ENCODE data around the gene CAP2.

CAP2 gene

GRCh38 chr6:17442196-17442595 lies 48.8 kb downstream of the CAP2 start:
- DNase-seq, result no peak

- no peak for DNase-seq
These were observed 53.3 kb downstream of the CAP2 start for GRCh38 chr6:17446713-17447112.

DNA sequence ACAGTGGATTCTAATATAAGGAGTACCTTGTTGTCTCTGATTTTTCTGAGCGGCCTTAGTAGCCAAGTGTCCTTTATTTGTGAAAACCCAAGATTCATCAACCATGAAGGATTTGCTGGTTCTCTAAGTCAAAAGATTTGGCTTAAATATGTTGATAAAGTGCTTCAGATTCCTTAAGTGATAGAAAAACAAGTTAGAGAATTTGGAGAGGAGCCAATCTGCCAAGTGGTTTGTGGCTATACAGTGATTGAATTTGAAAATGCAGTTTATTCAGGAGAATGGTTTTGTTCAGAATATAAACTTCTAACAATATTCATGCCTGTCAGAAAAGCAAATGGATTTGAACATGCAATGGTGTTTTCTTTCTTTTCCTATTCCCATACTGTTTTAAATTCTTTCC lies 54.8 kb downstream of the CAP2 start:
- DNase-seq, result no peak

DNA sequence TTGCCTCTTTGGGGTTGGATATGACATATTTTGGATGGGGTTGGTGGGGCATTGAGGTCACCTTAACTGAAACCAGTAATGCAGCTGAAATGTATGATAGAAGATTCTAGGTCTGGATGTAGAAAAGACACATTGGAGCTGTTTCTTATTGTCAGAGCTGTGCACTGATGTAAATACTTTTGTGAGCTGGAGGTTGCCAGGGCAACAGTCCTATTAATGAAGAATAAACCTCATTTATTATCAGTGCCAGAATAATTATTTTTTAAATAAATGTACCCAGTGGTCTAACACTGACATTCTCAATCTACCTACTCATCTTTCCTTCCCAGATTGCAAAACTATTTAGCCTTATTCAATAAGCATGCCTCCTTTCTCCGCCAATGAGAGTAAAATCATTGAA lies 57.0 kb downstream of the CAP2 start:
- DNase-seq, result no peak

DNA sequence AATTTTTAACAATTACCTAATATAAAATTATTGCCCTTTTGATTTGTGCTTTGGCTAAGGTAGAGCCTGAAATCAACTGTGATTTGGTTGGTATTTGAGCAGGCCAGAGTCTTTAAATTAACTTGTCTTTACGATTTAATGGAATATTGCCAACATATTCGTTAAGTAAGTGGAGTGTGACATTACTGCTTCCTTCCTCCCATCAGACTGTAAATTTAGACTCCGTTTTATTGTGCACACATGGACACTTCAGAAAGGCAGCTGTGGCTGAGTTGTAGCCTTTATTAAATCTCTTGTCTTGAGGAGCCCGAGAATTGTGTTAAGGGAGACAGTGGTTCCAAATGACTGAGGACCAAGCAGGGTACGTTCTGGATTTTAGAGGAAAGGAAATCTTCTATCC lies 57.4 kb downstream of the CAP2 start:
- no peak for DNase-seq

- no peak for DNase-seq
These were observed 58.7 kb downstream of the CAP2 start for GRCh38 chr6:17452096-17452495.

- DNase-seq, result no peak
These were observed 61.1 kb downstream of the CAP2 start for GRCh38 chr6:17454316-17455005.

GRCh38 chr6:17455919-17456318 lies 62.5 kb downstream of the CAP2 start:
- DNase-seq, result no peak

GRCh38 chr6:17456711-17457110 lies 63.3 kb downstream of the CAP2 start:
- no peak for DNase-seq

GRCh38 chr6:17457405-17457804 lies 64.0 kb downstream of the CAP2 start:
- no peak for DNase-seq

- DNase-seq, result no peak
These were observed 64.6 kb downstream of the CAP2 start for GRCh38 chr6:17457956-17458355.

- no peak for DNase-seq
These were observed 65.6 kb downstream of the CAP2 start for GRCh38 chr6:17458966-17459365.

GRCh38 chr6:17460862-17461261 lies 67.5 kb downstream of the CAP2 start:
- no peak for DNase-seq

- no peak for DNase-seq
These were observed 72.8 kb downstream of the CAP2 start for GRCh38 chr6:17466147-17466546.

- no peak for DNase-seq
These were observed 73.3 kb downstream of the CAP2 start for GRCh38 chr6:17466707-17467106.

DNA sequence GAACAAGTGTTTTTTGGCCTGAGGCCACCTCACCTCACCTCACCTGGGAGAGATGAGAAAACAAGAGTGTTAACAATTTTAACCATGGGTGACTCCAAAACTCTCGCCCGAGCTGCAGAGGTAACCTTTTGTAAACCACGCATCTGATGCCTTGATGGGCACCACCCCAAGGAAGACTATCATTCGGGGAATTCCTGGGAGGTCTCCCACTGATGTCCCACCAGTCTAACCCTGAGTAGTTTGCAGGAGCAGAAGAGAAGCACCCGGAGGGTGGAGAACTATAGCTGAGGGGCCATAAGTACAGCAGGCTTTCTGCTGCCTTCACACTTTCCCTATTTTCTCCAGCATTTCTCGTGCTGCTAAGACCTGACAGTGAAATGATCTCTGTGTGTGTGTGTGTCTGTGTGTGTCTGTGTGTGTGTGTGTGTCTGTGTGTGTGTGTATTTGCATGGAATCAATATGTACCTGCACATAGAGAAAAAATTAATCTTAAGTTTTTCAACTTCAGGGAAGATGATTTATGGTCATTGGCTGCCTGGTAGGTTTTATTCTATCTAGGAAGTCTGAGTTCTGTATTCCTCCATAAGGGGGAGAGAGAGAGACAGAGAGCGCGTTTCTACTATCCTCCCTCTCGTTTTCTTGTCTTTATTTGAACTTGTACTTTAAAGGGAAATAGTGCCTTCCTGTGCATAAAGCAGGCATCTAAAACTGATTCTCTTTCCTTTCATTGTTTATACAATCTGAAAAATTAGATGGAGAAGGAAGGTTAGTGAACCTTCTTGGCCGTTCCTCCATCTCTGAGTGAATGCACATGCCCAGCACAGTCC lies 75.8 kb downstream of the CAP2 start:
- DNase-seq, result no peak

DNA sequence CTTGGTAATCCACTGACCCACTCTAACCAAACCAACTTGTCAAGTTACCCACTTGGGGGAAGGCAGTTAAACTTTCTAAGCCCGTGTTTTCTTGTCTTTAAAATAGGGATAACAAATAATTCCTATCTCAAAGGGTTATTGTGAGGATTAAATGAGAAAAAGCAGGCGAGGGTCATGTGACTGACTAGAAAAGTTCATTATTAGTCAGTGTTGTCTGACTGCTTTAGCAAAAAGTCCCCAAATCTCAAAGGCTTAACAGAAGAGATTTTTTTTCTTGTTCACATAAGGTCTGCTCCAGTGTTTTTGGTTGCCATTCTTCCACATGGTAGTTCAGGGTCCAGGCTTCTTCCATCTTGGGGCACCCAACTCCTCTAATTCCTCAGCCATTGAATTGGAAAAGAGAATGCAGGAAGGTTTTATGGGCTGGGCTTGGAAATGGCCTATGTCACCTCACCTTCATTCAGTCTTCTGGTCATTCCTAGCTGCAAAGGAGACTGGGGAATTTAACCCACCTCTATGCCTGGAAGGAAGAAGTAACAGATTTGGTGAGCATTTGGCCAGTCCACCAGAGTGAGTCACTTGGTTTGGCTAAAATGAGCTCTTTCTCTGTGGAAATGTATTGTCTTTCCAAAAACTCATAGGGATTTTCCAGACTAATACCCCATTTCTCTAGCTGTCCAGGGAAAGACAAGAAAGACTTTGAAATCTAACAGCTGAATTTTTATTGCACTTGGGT lies 77.0 kb downstream of the CAP2 start:
- no peak for DNase-seq

DNA sequence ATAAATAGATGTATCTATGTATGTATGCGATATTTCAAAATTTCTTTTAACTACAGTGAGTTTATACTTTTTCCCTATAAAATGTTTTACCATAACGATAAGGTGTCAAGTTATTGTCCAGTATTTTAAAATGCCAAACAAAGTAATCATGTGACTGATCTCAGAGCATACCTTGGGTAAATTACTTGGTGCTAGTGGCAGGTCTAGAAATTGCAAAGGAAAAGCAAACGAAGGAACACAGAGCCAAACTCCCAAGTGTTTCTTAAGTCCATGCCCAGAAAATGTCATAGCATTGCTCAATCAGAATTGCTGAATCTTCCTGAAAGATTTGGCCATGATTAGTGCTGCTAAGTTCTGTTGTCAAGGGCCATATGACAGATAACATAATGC lies 77.5 kb downstream of the CAP2 start:
- no peak for DNase-seq

GRCh38 chr6:17472653-17473183 lies 79.3 kb downstream of the CAP2 start:
- no peak for DNase-seq

GRCh38 chr6:17473554-17473953 lies 80.2 kb downstream of the CAP2 start:
- DNase-seq, result no peak

DNA sequence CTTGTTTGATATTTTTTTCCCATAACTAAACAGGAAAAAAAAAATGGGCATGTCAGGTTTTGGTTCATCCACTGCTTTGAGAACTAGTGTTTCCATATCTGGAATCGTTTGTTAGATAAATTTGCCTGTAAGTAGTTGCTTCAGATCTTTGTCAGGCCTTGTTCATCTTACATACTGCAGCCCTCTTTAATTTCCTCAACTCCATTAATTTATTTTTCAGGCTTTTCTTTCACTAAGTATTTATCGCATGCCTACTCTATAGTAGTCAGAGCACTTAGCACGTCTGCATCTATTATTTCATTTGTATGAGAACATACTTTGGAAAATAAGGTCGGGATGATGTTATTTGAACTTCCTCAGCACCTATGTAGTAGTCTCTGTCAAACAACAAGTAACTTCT lies 80.9 kb downstream of the CAP2 start:
- no peak for DNase-seq

DNA sequence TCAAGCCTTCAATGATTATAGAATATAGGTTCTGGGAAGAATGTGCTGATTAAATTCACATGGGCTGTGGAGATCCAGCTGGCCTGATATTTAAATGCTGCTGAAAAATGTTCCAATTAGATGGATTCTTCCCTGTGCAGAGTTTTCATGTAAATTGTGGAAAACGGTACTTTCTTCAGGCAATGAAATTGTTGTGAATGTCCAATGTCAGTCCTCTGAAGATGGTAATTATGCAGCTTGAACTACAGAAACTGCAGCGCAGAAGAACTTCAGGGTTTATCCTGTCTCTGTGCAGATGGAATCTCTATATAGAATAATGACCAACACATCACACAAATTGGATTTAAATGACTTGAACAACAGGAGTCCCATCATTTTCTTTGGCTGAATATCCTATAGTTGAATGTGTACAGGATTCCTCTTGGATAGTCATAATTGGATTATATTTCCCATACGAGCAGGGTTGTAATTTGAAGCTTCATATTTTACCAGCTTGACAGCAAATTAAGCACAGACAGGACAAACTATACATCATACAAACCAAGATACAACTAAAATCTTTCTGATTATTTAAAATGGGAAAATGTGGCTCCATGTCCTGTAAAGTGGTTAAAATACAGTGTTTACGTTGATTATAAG lies 82.3 kb downstream of the CAP2 start:
- no peak for DNase-seq

- no peak for DNase-seq
These were observed 83.1 kb downstream of the CAP2 start for GRCh38 chr6:17476511-17476910.
